Coronary artery (tissue), 2 donors: ENCODE results near the gene NTRK3.

Source experiments
- DNase-seq: peaks from one replicate; pipeline ENCODE4 v3.0.0-alpha.2; 2017; ENCODE audit warnings: low spot score
- H3K27ac ChIP-seq, 2 donors: fragments of 200-600 bp; sonication (generic); one replicate each; pipeline ENCODE4 v1.5.1; 2016 to 2019
- H3K4me3 ChIP-seq: fragments of 200-600 bp; sonication (generic); 2 replicates; pipeline ENCODE4 v1.5.1; 2016; ENCODE audit warnings: mild to moderate bottlenecking, moderate library complexity
- CTCF ChIP-seq: fragments of 200-600 bp; sonication (generic); IDR thresholded peaks from one replicate; pipeline ENCODE4 v1.5.1; 2019; ENCODE audit warnings: antibody characterized with exemption

NTRK3 gene

GRCh38 chr15:88003541-88004327, 252.8 kb downstream of the NTRK3 start:
- Histone ChIP-seq H3K4me3 (no peak overlapping the region), H3K27ac (peak overlapping the region; percentile 43 to 49)
- no peak for DNase-seq
- TF ChIP-seq CTCF: no peak

DNA sequence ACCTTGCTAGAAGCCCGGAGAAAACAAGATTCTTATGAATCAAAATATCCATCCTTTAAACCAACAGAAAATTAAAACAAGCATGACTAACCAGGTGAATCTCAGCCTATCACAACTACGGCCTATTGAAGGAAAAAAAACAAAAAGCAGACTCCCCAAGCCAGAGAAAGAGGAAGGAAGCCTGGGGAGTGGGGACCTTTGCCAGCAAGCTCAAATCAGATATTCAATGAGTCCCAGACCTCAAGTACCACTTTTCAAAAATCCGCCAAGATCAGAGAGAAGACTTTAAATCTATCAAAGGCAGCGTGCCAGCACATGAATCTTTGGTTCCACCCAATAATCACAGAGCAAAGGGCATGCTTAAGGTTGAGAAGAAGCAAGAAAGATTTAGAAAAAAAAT, 253.8 kb downstream of the NTRK3 start:
- H3K4me3 ChIP-seq: no peak overlapping the region
- DNase-seq: peak; percentile 14
- no peak overlapping the region for H3K27ac ChIP-seq
- TF ChIP-seq CTCF: no peak

DNA sequence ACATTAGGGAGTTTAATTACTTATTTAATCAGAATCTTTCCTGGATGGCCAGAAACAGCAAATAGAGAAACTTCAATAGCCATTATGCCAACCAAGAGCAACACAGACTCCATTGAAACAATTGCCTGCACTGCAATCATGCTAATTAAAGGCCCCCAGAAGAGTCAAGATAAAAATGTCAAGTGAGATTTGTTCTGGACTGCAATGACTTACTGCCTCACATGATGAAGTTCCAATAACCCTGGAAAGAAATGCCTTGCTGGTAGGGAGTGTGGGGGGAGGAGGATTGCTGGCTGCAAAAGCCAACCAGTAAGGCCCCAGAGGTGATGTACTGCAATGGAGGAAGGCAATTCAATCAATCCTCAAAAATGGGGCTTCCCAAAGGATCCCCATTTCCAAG, 257.9 kb downstream of the NTRK3 start:
- no peak for DNase-seq
- Histone ChIP-seq H3K4me3 (no peak overlapping the region), H3K27ac (no peak overlapping the region)
- no peak for TF ChIP-seq CTCF

DNA sequence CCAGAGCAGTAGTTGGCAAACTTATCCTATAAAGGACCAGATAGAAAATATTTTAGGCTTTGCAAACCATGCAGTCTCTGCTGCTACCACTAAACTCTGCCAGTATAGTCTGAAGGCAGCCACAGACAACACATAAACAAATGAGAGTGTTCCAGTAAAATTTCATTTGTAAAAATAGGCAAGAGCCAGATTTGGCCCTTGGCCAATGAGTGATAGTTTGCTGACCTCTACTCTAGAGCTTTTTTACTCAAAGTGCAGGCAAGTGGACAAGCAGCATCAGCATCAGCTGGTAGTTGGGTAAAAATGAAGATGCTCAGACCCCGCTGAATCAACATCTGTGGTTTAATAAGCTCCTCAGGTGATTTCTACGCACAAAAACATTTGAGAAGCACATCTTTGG, 269.8 kb downstream of the NTRK3 start:
- no peak overlapping the region for H3K27ac ChIP-seq
- no peak for TF ChIP-seq CTCF
- no peak overlapping the region for H3K4me3 ChIP-seq
- DNase-seq: no peak

GRCh38 chr15:87985451-87985850, 271.1 kb downstream of the NTRK3 start:
- DNase-seq: no peak
- Histone ChIP-seq H3K4me3 (no peak overlapping the region), H3K27ac (no peak overlapping the region)
- TF ChIP-seq CTCF: no peak

GRCh38 chr15:87981969-87982368, 274.6 kb downstream of the NTRK3 start:
- H3K4me3 ChIP-seq: no peak overlapping the region
- no peak for TF ChIP-seq CTCF
- peak; percentile 64 for DNase-seq
- peak overlapping the region; percentile 75 to 79 for H3K27ac ChIP-seq

- TF ChIP-seq CTCF: no peak
- Histone ChIP-seq H3K4me3 (no peak overlapping the region), H3K27ac (no peak overlapping the region)
- DNase-seq: peak; percentile 16
Observed at GRCh38 chr15:87977907-87978306, 278.6 kb downstream of the NTRK3 start.
